GM23338 (cell line): ENCODE results near the gene ATG9B. TPM values are rescaled to one million over a fixed set of nuclear protein-coding genes. Genes with fewer than 3 reads are reported as not detected.

Experiments
- ATAC-seq: fragments of 200-7000 bp; cut with Tn5 transposase; 3 replicates; pipeline ENCODE4 v1.9.1; 2020
- DNase-seq: peaks from one replicate; pipeline ENCODE4 v3.0.0-alpha.2; 2015; ENCODE audit warnings: low spot score
- H2AFZ ChIP-seq: fragments of 200-600 bp; sonication (generic); 2 replicates; pipeline ENCODE4 v1.8.0; 2016; ENCODE audit warnings: antibody characterized with exemption, mild to moderate bottlenecking, moderate library complexity
- H3F3A ChIP-seq: fragments of 200-600 bp; sonication (generic); replicated peaks from 2 replicates; pipeline ENCODE4 v1.8.0; 2017; ENCODE audit warnings: antibody characterized with exemption, mixed run types, low read depth
- H3K27ac ChIP-seq: fragments of 200-600 bp; sonication (generic); 2 replicates; pipeline ENCODE4 v1.6.1; 2016; ENCODE audit warnings: low read depth
- H3K27me3 ChIP-seq: fragments of 200-600 bp; sonication (generic); 2 replicates; pipeline ENCODE4 v1.8.0; 2016; ENCODE audit warnings: mild to moderate bottlenecking, mixed run types, moderate library complexity; ENCODE audit not compliant: insufficient read depth
- H3K36me3 ChIP-seq: fragments of 200-600 bp; sonication (generic); 2 replicates; pipeline ENCODE4 v1.8.0; 2016; ENCODE audit warnings: mild to moderate bottlenecking; ENCODE audit not compliant: insufficient read depth
- H3K4me1 ChIP-seq: fragments of 200-600 bp; sonication (generic); 2 replicates; pipeline ENCODE4 v1.8.0; 2016; ENCODE audit warnings: mild to moderate bottlenecking, moderate library complexity; ENCODE audit not compliant: insufficient read depth
- H3K4me2 ChIP-seq: fragments of 200-600 bp; sonication (generic); 2 replicates; pipeline ENCODE4 v1.7.1; 2017; ENCODE audit warnings: mixed run types
- H3K4me3 ChIP-seq: fragments of 200-600 bp; sonication (generic); 2 replicates; pipeline ENCODE4 v1.6.1; 2016; ENCODE audit warnings: mixed run types
- H3K79me2 ChIP-seq: fragments of 200-600 bp; sonication (generic); replicated peaks from 2 replicates; pipeline ENCODE4 v1.8.0; 2017; ENCODE audit warnings: mild to moderate bottlenecking; ENCODE audit not compliant: insufficient read depth
- H3K9me2 ChIP-seq: fragments of 200-600 bp; sonication (generic); 2 replicates; pipeline ENCODE4 v1.8.0; 2017; ENCODE audit not compliant: insufficient read depth
- H4K20me1 ChIP-seq: fragments of 200-600 bp; sonication (generic); replicated peaks from 2 replicates; pipeline ENCODE4 v1.8.0; 2017; ENCODE audit warnings: mild to moderate bottlenecking; ENCODE audit not compliant: insufficient read depth
- H3K27ac Mint-ChIP-seq: 2 replicates; pipeline ENCODE4 v1.8.0; 2020; ENCODE audit warnings: inconsistent platforms, mild to moderate bottlenecking, moderate library complexity, mixed read lengths
- H3K27me3 Mint-ChIP-seq: 3 replicates; pipeline ENCODE4 v1.8.0; 2022; ENCODE audit warnings: low read depth, mild to moderate bottlenecking, moderate library complexity, mixed read lengths, inconsistent platforms; ENCODE audit not compliant: insufficient read depth, poor library complexity
- H3K36me3 Mint-ChIP-seq: 3 replicates; pipeline ENCODE4 v1.8.0; 2021; ENCODE audit warnings: low read depth, mild to moderate bottlenecking, inconsistent platforms, moderate library complexity, mixed read lengths
- H3K4me1 Mint-ChIP-seq: 3 replicates; pipeline ENCODE4 v1.8.0; 2020; ENCODE audit warnings: mild to moderate bottlenecking, inconsistent platforms, mixed read lengths
- H3K4me3 Mint-ChIP-seq: 3 replicates; pipeline ENCODE4 v1.8.0; 2021; ENCODE audit warnings: moderate library complexity, mild to moderate bottlenecking, inconsistent platforms, mixed read lengths
- H3K9me3 Mint-ChIP-seq: 3 replicates; pipeline ENCODE4 v1.8.0; 2020; ENCODE audit warnings: moderate library complexity, mild to moderate bottlenecking, inconsistent platforms, mixed read lengths
- CREB1 ChIP-seq: fragments of 250-450 bp; sonication (Bioruptor Pico); IDR thresholded peaks from 2 replicates; pipeline ENCODE4 v1.5.0; 2020; ENCODE audit warnings: low read depth, mild to moderate bottlenecking, moderate library complexity
- EZH2 ChIP-seq: fragments of 200-600 bp; sonication (generic); IDR thresholded peaks from one replicate; pipeline ENCODE4 v1.8.0; 2017; ENCODE audit warnings: antibody characterized with exemption, mild to moderate bottlenecking, low read depth; ENCODE audit not compliant: unreplicated experiment
- POLR2AphosphoS5 ChIP-seq: IDR thresholded peaks from 2 replicates; pipeline ENCODE4 v1.6.1; 2016; ENCODE audit warnings: antibody characterized with exemption, low read depth
- STAT1 ChIP-seq: IDR thresholded peaks from one replicate; pipeline ENCODE4 v1.6.1; 2016; ENCODE audit warnings: antibody characterized with exemption; ENCODE audit not compliant: unreplicated experiment
- ZNF114 ChIP-seq: fragments of 250-450 bp; sonication (Bioruptor Pico); IDR thresholded peaks from 2 replicates; pipeline ENCODE4 v1.5.0; 2020; ENCODE audit warnings: mild to moderate bottlenecking, moderate library complexity
- polyA plus RNA-seq: library from polyadenylated mRNA; unstranded; fragments of >200 nt; fragmentation: Nextera tagmentation; extraction: Ambion mirVana; gene quantifications from 2 replicates; pipeline ENCODE4 v1.2.1, GENCODE V29; 2016
- total RNA-seq: library from RNA; depleted of rRNA; stranded (reverse); fragments of >200 nt; shearing (Covaris generic); gene quantifications from 2 replicates; pipeline ENCODE4 v1.2.3, GENCODE V29; 2014
- TF ChIP-seq, protein P1 (sequence below): IDR thresholded peaks from 2 replicates; pipeline ENCODE4 v1.6.1; 2016; ENCODE audit warnings: antibody characterized with exemption
- TF ChIP-seq, protein P2 (sequence below): IDR thresholded peaks from one replicate; pipeline ENCODE4 v1.6.1; 2018; ENCODE audit warnings: antibody characterized with exemption; ENCODE audit not compliant: unreplicated experiment

ATG9B gene
- total and polyA plus RNA-seq, 2 experiments from 2014 or later: 1.2 to 3.4 TPM

DNA sequence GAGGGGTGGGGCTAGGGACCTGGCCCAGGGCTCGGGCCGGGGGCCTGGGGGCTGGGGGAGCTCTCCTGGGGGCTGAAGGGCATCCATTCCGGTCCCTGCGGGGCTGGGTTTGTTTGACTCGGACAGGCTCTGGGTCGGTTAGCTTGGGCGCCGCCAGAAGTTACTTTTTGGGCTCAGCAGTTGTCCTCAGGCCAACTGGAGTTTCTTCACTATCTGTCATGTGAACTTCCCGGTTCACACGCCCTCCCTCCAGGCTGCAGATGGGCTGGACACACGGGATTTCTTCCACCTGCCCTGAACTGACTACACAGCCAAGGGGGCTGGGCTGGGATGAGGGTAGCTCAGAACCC lies 38.9 kb upstream of the ATG9B start:
- H2AFZ ChIP-seq: no peak overlapping the region
- peak overlapping the region; percentile 76 for H3K4me3 ChIP-seq
- Mint-ChIP-seq H3K27ac (no peak overlapping the region; the same call in 1 of the 2 replicates), H3K27me3 (peaks cover 39% of the 10 kb centered on the region), H3K4me3 (peak overlapping the region; percentile 74), H3K36me3 (peaks cover 29% of the 10 kb centered on the region), H3K9me3 (no peaks in the 10 kb centered on the region), H3K4me1 (peaks cover 41% of the 10 kb centered on the region)
- H3F3A ChIP-seq: peaks cover 15% of the 10 kb centered on the region
- peaks cover 16% of the 10 kb centered on the region for H3K36me3 ChIP-seq
- H3K79me2 ChIP-seq: peaks cover 11% of the 10 kb centered on the region
- H3K9me2 ChIP-seq: no peaks in the 10 kb centered on the region
- peaks cover 38% of the 10 kb centered on the region for H3K4me1 ChIP-seq
- no peaks in the 10 kb centered on the region; the same call in 1 of the 2 replicates for H4K20me1 ChIP-seq
- H3K27me3 ChIP-seq: peaks cover 22% of the 10 kb centered on the region
- peak overlapping the region; percentile 93 for H3K4me2 ChIP-seq
- no peak for TF ChIP-seq STAT1
- TF ChIP-seq, protein P1, sequence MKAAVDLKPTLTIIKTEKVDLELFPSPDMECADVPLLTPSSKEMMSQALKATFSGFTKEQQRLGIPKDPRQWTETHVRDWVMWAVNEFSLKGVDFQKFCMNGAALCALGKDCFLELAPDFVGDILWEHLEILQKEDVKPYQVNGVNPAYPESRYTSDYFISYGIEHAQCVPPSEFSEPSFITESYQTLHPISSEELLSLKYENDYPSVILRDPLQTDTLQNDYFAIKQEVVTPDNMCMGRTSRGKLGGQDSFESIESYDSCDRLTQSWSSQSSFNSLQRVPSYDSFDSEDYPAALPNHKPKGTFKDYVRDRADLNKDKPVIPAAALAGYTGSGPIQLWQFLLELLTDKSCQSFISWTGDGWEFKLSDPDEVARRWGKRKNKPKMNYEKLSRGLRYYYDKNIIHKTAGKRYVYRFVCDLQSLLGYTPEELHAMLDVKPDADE: no peak
- TF ChIP-seq EZH2: no peak
- TF ChIP-seq, protein P2, sequence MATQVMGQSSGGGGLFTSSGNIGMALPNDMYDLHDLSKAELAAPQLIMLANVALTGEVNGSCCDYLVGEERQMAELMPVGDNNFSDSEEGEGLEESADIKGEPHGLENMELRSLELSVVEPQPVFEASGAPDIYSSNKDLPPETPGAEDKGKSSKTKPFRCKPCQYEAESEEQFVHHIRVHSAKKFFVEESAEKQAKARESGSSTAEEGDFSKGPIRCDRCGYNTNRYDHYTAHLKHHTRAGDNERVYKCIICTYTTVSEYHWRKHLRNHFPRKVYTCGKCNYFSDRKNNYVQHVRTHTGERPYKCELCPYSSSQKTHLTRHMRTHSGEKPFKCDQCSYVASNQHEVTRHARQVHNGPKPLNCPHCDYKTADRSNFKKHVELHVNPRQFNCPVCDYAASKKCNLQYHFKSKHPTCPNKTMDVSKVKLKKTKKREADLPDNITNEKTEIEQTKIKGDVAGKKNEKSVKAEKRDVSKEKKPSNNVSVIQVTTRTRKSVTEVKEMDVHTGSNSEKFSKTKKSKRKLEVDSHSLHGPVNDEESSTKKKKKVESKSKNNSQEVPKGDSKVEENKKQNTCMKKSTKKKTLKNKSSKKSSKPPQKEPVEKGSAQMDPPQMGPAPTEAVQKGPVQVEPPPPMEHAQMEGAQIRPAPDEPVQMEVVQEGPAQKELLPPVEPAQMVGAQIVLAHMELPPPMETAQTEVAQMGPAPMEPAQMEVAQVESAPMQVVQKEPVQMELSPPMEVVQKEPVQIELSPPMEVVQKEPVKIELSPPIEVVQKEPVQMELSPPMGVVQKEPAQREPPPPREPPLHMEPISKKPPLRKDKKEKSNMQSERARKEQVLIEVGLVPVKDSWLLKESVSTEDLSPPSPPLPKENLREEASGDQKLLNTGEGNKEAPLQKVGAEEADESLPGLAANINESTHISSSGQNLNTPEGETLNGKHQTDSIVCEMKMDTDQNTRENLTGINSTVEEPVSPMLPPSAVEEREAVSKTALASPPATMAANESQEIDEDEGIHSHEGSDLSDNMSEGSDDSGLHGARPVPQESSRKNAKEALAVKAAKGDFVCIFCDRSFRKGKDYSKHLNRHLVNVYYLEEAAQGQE: no peak
- peak; percentile 1; the same call in 1 of the 3 replicates for ATAC-seq
- no peak overlapping the region for H3K27ac ChIP-seq
- peak; percentile 58 for DNase-seq

DNA sequence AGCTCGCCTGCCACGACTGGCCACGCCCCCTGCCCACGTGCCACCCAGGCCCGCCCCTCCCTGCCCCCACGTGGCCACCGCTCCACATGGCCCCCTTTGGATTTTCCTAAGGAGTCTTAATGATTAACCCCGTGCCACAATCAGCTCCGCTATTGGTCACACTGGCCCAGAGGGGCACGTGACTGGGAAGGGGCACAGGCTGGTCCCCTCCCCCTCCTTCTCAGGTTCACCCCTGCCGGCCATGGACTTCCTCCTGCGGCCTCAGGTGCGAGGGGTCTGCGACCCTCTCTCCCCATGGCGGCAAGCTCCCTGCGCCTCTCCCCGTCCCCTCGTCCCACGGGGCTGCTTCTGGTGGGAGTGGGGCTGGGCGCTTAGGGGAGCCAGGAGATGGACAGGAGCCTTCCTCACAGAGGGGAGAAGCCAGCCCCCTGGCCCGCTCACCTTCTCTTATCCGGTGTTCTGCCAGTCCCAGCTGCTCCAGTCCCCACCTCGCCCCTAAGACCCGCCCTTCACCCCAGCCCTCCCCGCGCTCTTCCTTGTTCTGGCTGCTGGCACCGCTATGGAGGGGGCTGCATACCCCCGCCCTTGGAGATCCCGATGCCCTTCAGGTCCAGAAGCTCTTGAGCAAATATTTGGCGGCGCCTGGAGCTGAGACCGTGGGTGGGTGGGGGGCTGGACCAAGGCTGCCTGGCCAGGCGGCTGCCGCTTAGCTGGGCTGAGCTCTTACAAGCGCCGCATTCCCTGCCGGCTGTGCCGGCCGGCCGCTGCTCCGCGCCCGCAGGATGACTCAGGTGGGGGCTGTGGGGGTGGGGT lies 38.3 kb upstream of the ATG9B start:
- Histone ChIP-seq H3F3A (peaks cover 15% of the 10 kb centered on the region), H3K27me3 (peaks cover 22% of the 10 kb centered on the region), H3K4me1 (peaks cover 36% of the 10 kb centered on the region), H4K20me1 (no peaks in the 10 kb centered on the region; the same call in 1 of the 2 replicates), H3K4me2 (peak overlapping the region; percentile 93), H3K79me2 (peaks cover 11% of the 10 kb centered on the region), H3K4me3 (peak overlapping the region; percentile 76), H3K27ac (peak overlapping the region; percentile 88), H2AFZ (no peak overlapping the region), H3K9me2 (no peaks in the 10 kb centered on the region), H3K36me3 (peaks cover 16% of the 10 kb centered on the region)
- no peaks in the 10 kb centered on the region for H3K9me3 Mint-ChIP-seq
- peak; percentile 56 for TF ChIP-seq POLR2AphosphoS5
- TF ChIP-seq ZNF114: no peak
- no peak for TF ChIP-seq EZH2
- TF ChIP-seq, protein P1: peak; percentile 9; the same call in 1 of the 2 replicates
- TF ChIP-seq, protein P2: no peak
- no peak; the same call in 1 of the 2 replicates for TF ChIP-seq CREB1
- H3K4me3 Mint-ChIP-seq: peak overlapping the region; percentile 74
- peaks cover 35% of the 10 kb centered on the region for H3K4me1 Mint-ChIP-seq
- H3K27me3 Mint-ChIP-seq: peaks cover 35% of the 10 kb centered on the region
- no peak overlapping the region; the same call in 1 of the 2 replicates for H3K27ac Mint-ChIP-seq
- peak; percentile 44 for ATAC-seq
- H3K36me3 Mint-ChIP-seq: peaks cover 24% of the 10 kb centered on the region
- peak; percentile 98 for DNase-seq
